GM12878 (cell line): ENCODE data around the gene SHC4. TPM values are rescaled to one million over a fixed set of nuclear protein-coding genes. Genes with fewer than 3 reads are reported as not detected.

Experiments
- ATAC-seq: fragments of 200-7000 bp; cut with Tn5 transposase; 3 replicates; pipeline ENCODE4 v1.9.1; 2020; ENCODE audit warnings: mild to moderate bottlenecking, moderate library complexity
- BruUV-seq: library from RNA; stranded (reverse); fragments of 400-500 nt; replicated peaks from 2 replicates; lab custom pipeline; 2021; lab: Mats Ljungman, UMichigan
- CTCF ChIA-PET: fragments of 300-600 bp; sonication (Branson Sonifier 250); formaldehyde crosslinking; extraction: SDS; loops from one replicate; lab custom pipeline; 2021; ENCODE audit warnings: inconsistent platforms; lab: Yijun Ruan, JAX
- POLR2A ChIA-PET: fragments of 350-600 bp; formaldehyde crosslinking; extraction: SDS; loops from one replicate; lab custom pipeline; 2021; ENCODE audit warnings: inconsistent platforms; lab: Charles Lee
- RAD21 ChIA-PET: fragments of 300-600 bp; sonication (Branson Sonifier 250); formaldehyde crosslinking; loops from one replicate; lab custom pipeline; 2023; ENCODE audit warnings: antibody characterized with exemption; ENCODE audit not compliant: unreplicated experiment; lab: Charles Lee
- SMC1A ChIA-PET: fragments of 300-600 bp; sonication (Branson Sonifier 250); formaldehyde crosslinking; loops from one replicate; lab custom pipeline; 2023; ENCODE audit not compliant: unreplicated experiment, uncharacterized antibody; lab: Charles Lee
- DNase-seq: peaks from one replicate; pipeline ENCODE4 v3.0.0-alpha.2; 2011; ENCODE audit warnings: low read depth, low spot score
- FAIRE-seq: peaks from 3 replicates; lab custom pipeline; 2011; peaks lifted over from hg19 to GRCh38; lab: Jason Lieb, UNC
- H2AFZ ChIP-seq: 2 replicates; pipeline ENCODE4 v1.6.0; 2011; ENCODE audit warnings: low read depth, low read length, control low read depth; ENCODE audit not compliant: control insufficient read depth
- H3K27ac ChIP-seq: 2 replicates; pipeline ENCODE4 v1.5.1; 2011; ENCODE audit warnings: control low read depth; ENCODE audit not compliant: control insufficient read depth, insufficient read depth
- H3K27me3 ChIP-seq, 2 experiments: replicated peaks in 1 of 2; 2 replicates each; pipeline versions ENCODE4 v1.6.0 to v1.6.1; 2011; ENCODE audit warnings: low read length in 1 of 2; ENCODE audit not compliant: control insufficient read depth in 2 of 2, insufficient read depth in 2 of 2
- H3K36me3 ChIP-seq, 2 experiments: 2 replicates each; pipeline ENCODE4 v1.5.1; 2011; ENCODE audit warnings: low read length in 1 of 2; ENCODE audit not compliant: control insufficient read depth in 2 of 2, insufficient read depth in 2 of 2
- H3K4me1 ChIP-seq: 2 replicates; pipeline ENCODE4 v1.6.1; 2011; ENCODE audit warnings: mild to moderate bottlenecking, low read length, moderate library complexity, mixed read lengths; ENCODE audit not compliant: control insufficient read depth, insufficient read depth
- H3K4me2 ChIP-seq: 2 replicates; pipeline ENCODE4 v1.6.0; 2011; ENCODE audit warnings: control low read depth; ENCODE audit not compliant: control insufficient read depth, insufficient read depth
- H3K4me3 ChIP-seq: fragments of 200-600 bp; sonication (generic); 2 replicates; pipeline ENCODE4 v1.5.1; 2016
- H3K79me2 ChIP-seq: 2 replicates; pipeline ENCODE4 v1.6.0; 2011; ENCODE audit warnings: low read length; ENCODE audit not compliant: control insufficient read depth, insufficient read depth
- H3K9ac ChIP-seq: 2 replicates; pipeline ENCODE4 v1.8.0; 2011; ENCODE audit warnings: low read length, control low read depth, mixed read lengths; ENCODE audit not compliant: control insufficient read depth, insufficient read depth
- H3K9me3 ChIP-seq: replicated peaks from 3 replicates; pipeline ENCODE4 v1.5.1; 2011; ENCODE audit warnings: mild to moderate bottlenecking, low read length; ENCODE audit not compliant: control insufficient read depth, insufficient read depth
- H4K20me1 ChIP-seq: 2 replicates; pipeline ENCODE4 v1.6.0; 2011; ENCODE audit not compliant: control insufficient read depth, insufficient read depth
- E2F8 ChIP-seq: fragments of 450-650 bp; IDR thresholded peaks from 2 replicates; pipeline ENCODE4 v1.6.1; 2018; ENCODE audit warnings: mild to moderate bottlenecking, low read depth, moderate library complexity; ENCODE audit not compliant: partially characterized antibody
- GATAD2B ChIP-seq: fragments of 450-650 bp; conservative IDR thresholded peaks from 2 replicates; pipeline ENCODE4 v1.6.1; 2017; ENCODE audit warnings: low read depth, mild to moderate bottlenecking, moderate library complexity
- HDAC6 ChIP-seq: fragments of 200-600 bp; sonication (generic); IDR thresholded peaks from one replicate; pipeline ENCODE4 v1.8.0; 2017; ENCODE audit warnings: antibody characterized with exemption; ENCODE audit not compliant: unreplicated experiment
- IKZF2 ChIP-seq, 2 experiments: fragments of 450-650 bp; IDR thresholded peaks; 2 replicates each; pipeline ENCODE4 v1.6.1; 2017; ENCODE audit warnings: mild to moderate bottlenecking in 2 of 2, moderate library complexity in 2 of 2
- KAT2A ChIP-seq: conservative IDR thresholded peaks from 2 replicates; pipeline ENCODE4 v1.6.1; 2011; ENCODE audit warnings: low read depth, low read length; ENCODE audit not compliant: control insufficient read depth
- KLF5 ChIP-seq: fragments of 450-650 bp; IDR thresholded peaks from 2 replicates; pipeline ENCODE4 v1.6.1; 2014; ENCODE audit warnings: mild to moderate bottlenecking; ENCODE audit not compliant: partially characterized antibody
- MTA3 ChIP-seq: IDR thresholded peaks from 2 replicates; pipeline ENCODE4 v1.6.1; 2012; ENCODE audit warnings: low read length, inconsistent platforms, borderline replicate concordance
- POLR2A ChIP-seq: IDR thresholded peaks from 2 replicates; pipeline ENCODE4 v1.6.1; 2011; ENCODE audit warnings: low read depth, mild to moderate bottlenecking, low read length
- SIN3A ChIP-seq: IDR thresholded peaks from 2 replicates; pipeline ENCODE4 v1.6.1; 2012; ENCODE audit warnings: low read depth, low read length, improper control_type of control experiment
- SMC3 ChIP-seq: IDR thresholded peaks from 2 replicates; pipeline ENCODE4 v1.6.1; 2011; ENCODE audit warnings: low read length, improper control_type of control experiment, borderline replicate concordance
- ZBED1 ChIP-seq: IDR thresholded peaks from 2 replicates; pipeline ENCODE4 v1.6.1; 2016; ENCODE audit warnings: borderline replicate concordance
- ZNF217 ChIP-seq: fragments of 450-650 bp; IDR thresholded peaks from 2 replicates; pipeline ENCODE4 v1.6.1; 2017; ENCODE audit warnings: antibody characterized with exemption, mild to moderate bottlenecking
- ZNF384 ChIP-seq: IDR thresholded peaks from 2 replicates; pipeline ENCODE4 v1.6.1; 2012; ENCODE audit warnings: low read depth, mild to moderate bottlenecking, low read length, improper control_type of control experiment, borderline replicate concordance
- WGBS: methylation state at CpG from one replicate; pipeline ENCODE4 v1.1.6; 2016; ENCODE audit warnings: low lambda C conversion rate; ENCODE audit not compliant: insufficient replicate concordance, insufficient coverage; ENCODE audit errors: missing lambda C conversion rate; 5-methylcytosine and 5-hydroxymethylcytosine counted together
- in situ Hi-C: fragments of 300-500 bp; cut with MboI; formaldehyde crosslinking; loops from 9 replicates; pipeline ENCODE4 v1.14.3; 2018; ENCODE audit warnings: mixed read lengths
- intact Hi-C: fragments of 100-400 bp; cut with micrococcal nuclease; formaldehyde crosslinking; loops from one replicate; pipeline ENCODE4 v1.14.2; 2022; ENCODE audit not compliant: unreplicated experiment
- polyA plus RNA-seq, 11 experiments: library from polyadenylated mRNA; depleted of rRNA in 4 of 11; unstranded in 6 of 11; stranded (reverse) in 5 of 11; fragments of >200 nt; fragmentation: Nextera tagmentation in 4 of 11; fragmentation: Illumina TruSeq in 1 of 11; extraction: Ambion mirVana in 4 of 11; extraction: Trizol in 1 of 11; gene quantifications; 1 replicate in 1 of 11; 2 replicates in 10 of 11; pipeline versions ENCODE4 v1.2.1 to v1.2.3, GENCODE V29; 2011 to 2016; ENCODE audit warnings: inconsistent platforms in 2 of 11, missing spikeins in 2 of 11, low read depth in 1 of 11
- total RNA-seq, 4 experiments: library from RNA; depleted of rRNA in 3 of 4; stranded (reverse); fragments of >200 nt in 3 of 4; fragmentation: Illumina TruSeq in 1 of 4; extraction: Trizol in 1 of 4; gene quantifications; 2 replicates each; pipeline versions ENCODE4 v1.2.1 to v1.2.3, GENCODE V29; 2013 to 2021
- TF ChIP-seq, protein P1 (sequence below): fragments of 450-650 bp; formaldehyde crosslinking; IDR thresholded peaks from 2 replicates; pipeline ENCODE4 v1.4.0; 2022; ENCODE audit warnings: mild to moderate bottlenecking, moderate library complexity

SHC4 gene
- total and polyA plus RNA-seq, 10 of the 15 experiments (the other 5 are each of a cell fraction or from before 2014, with no cell fraction given), result 0.04 to 0.87 (median 0.14) TPM

GRCh38 chr15:48936666-48937065 lies 27.1 kb downstream of the SHC4 start:
- WGBS, result 32% methylated on average over 1 of the region's 1 CpG

More at GRCh38 chr15:48936666-48937065, 27.1 kb downstream of the SHC4 start:
- no peak overlapping the region for H2AFZ ChIP-seq
- POLR2A ChIA-PET, result interaction anchor here (0.7 kb wide), 1 partner anchor 59 kb away, joined by 3 read pairs; the partner anchor contains the start of gene EID1
- no peak overlapping the region for H3K4me3 ChIP-seq
- intact Hi-C loops, result no loop called here
- FAIRE-seq, result no peak
- H3K9me3 ChIP-seq, result no peaks in the 10 kb centered on the region
- no peak overlapping the region for H3K4me2 ChIP-seq
- H3K79me2 ChIP-seq, result no peaks in the 10 kb centered on the region
- no peak overlapping the region for H3K9ac ChIP-seq
- CTCF ChIA-PET, result interaction anchor here (0.5 to 1.2 kb wide), 3 partner anchors 40 to 75 kb away, joined by 3 to 7 read pairs (median 3); partner anchors contain the start of gene EID1
- H3K27me3 ChIP-seq, result no peaks in the 10 kb centered on the region
- no peaks in the 10 kb centered on the region for H4K20me1 ChIP-seq
- H3K36me3 ChIP-seq, result no peaks in the 10 kb centered on the region
- no peak overlapping the region for H3K27ac ChIP-seq
- in situ Hi-C loops, result no loop called here
- RAD21 ChIA-PET, result interaction anchor here (0.7 to 0.8 kb wide), 2 partner anchors 28 to 59 kb away, joined by 3 read pairs; partner anchors contain the start of gene EID1
- DNase-seq, result no peak
- no TSS peak for BruUV-seq
- SMC1A ChIA-PET, result interaction anchor here (0.6 to 1.7 kb wide), 3 partner anchors 11 to 56 kb away, joined by 3 to 4 read pairs (median 3); no protein-coding TSS in a partner anchor
- no peak for ATAC-seq
- TF ChIP-seq, protein P1, sequence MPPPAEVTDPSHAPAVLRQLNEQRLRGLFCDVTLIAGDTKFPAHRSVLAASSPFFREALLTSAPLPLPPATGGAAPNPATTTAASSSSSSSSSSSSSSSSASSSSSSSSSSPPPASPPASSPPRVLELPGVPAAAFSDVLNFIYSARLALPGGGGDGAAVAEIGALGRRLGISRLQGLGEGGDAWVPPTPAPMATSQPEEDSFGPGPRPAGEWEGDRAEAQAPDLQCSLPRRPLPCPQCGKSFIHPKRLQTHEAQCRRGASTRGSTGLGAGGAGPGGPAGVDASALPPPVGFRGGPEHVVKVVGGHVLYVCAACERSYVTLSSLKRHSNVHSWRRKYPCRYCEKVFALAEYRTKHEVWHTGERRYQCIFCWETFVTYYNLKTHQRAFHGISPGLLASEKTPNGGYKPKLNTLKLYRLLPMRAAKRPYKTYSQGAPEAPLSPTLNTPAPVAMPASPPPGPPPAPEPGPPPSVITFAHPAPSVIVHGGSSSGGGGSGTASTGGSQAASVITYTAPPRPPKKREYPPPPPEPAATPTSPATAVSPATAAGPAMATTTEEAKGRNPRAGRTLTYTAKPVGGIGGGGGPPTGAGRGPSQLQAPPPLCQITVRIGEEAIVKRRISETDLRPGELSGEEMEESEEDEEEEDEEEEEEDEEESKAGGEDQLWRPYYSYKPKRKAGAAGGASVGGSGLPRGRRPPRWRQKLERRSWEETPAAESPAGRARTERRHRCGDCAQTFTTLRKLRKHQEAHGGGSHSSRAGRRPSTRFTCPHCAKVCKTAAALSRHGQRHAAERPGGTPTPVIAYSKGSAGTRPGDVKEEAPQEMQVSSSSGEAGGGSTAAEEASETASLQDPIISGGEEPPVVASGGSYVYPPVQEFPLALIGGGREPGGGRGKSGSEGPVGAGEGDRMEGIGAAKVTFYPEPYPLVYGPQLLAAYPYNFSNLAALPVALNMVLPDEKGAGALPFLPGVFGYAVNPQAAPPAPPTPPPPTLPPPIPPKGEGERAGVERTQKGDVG (CRISPR knock-in tag), result no peak
- TF ChIP-seq GATAD2B (no peak), HDAC6 (no peak), KAT2A (no peak), KLF5 (no peak), ZBED1 (no peak), IKZF2 (IDR thresholded peaks at IDR 0.05) (no peak), MTA3 (no peak), E2F8 (no peak), ZNF217 (no peak), SIN3A (no peak), POLR2A (no peak), ZNF384 (no peak), SMC3 (no peak)
- peaks cover 3% of the 10 kb centered on the region; the same call in 1 of the 2 replicates for H3K4me1 ChIP-seq
